GM18511 (cell line): ENCODE results near the gene PATZ1.
"Not testable (repeated sequence)": the region's sequence is repeated elsewhere in the genome, so short reads cannot be mapped to it uniquely, and the experiment has no call there.

Experiments used
- ATAC-seq: cut with Tn5 transposase; IDR thresholded peaks from one replicate; pipeline ENCODE4 v1.9.1; 2021; ENCODE audit warnings: mild to moderate bottlenecking, moderate library complexity; ENCODE audit not compliant: unreplicated experiment

PATZ1 gene

GRCh38 chr22:31346255-31346732 lies at the start of gene PATZ1:
Gene PATZ1, minus strand, starts transcription at chr22:31346346. Its CDS starts 744 bp downstream, at chr22:31345602.
- ATAC-seq = no peak

- ATAC-seq = no peak
Measured at GRCh38 chr22:31394326-31394725, 48.2 kb upstream of the PATZ1 start.

GRCh38 chr22:31393893-31394292 lies 47.7 kb upstream of the PATZ1 start:
- ATAC-seq = no peak

- ATAC-seq = not testable (repeated sequence)
Measured at GRCh38 chr22:31378651-31379050, 32.5 kb upstream of the PATZ1 start.

GRCh38 chr22:31378123-31378522 lies 32.0 kb upstream of the PATZ1 start:
- ATAC-seq = no peak

GRCh38 chr22:31377612-31378011 lies 31.5 kb upstream of the PATZ1 start:
- no peak for ATAC-seq

GRCh38 chr22:31367426-31367825 lies 21.3 kb upstream of the PATZ1 start:
- ATAC-seq = no peak

GRCh38 chr22:31363885-31364465 lies 17.8 kb upstream of the PATZ1 start:
- ATAC-seq = no peak

GRCh38 chr22:31361743-31362142 lies 15.6 kb upstream of the PATZ1 start:
- no peak for ATAC-seq

GRCh38 chr22:31360029-31360428 lies 13.9 kb upstream of the PATZ1 start:
- no peak for ATAC-seq

GRCh38 chr22:31354515-31354914 lies 8.4 kb upstream of the PATZ1 start:
- no peak for ATAC-seq

GRCh38 chr22:31350410-31350863 lies 4.3 kb upstream of the PATZ1 start:
- no peak for ATAC-seq

GRCh38 chr22:31349960-31350359 lies 3.8 kb upstream of the PATZ1 start:
- no peak for ATAC-seq

GRCh38 chr22:31348766-31349165 lies 2.6 kb upstream of the PATZ1 start:
- no peak for ATAC-seq

- ATAC-seq = not testable (repeated sequence)
Measured at GRCh38 chr22:31348009-31348337, 1.8 kb upstream of the PATZ1 start.

- ATAC-seq = no peak
Measured at GRCh38 chr22:31347251-31348008, 1.3 kb upstream of the PATZ1 start.

- ATAC-seq = no peak
Measured at GRCh38 chr22:31346733-31347250, 646 bp upstream of the PATZ1 start.

GRCh38 chr22:31345331-31346254 lies 553 bp downstream of the PATZ1 start:
- ATAC-seq = no peak

GRCh38 chr22:31344578-31345330 lies 1.4 kb downstream of the PATZ1 start:
- no peak for ATAC-seq

- ATAC-seq = no peak
Measured at GRCh38 chr22:31344256-31344577, 1.9 kb downstream of the PATZ1 start.
